ENCODE measurements around the gene DNAJB12.

- no peak for TF ChIP-seq CTCF (IDR thresholded peaks at IDR 0.05; ENCODE audit: insufficient read depth, low read length, poor library complexity, severe bottlenecking)
- TF ChIP-seq EZH2phosphoT487 (conservative IDR thresholded peaks at IDR 0.05; ENCODE audit: low read length), result no peak
Observed at GRCh38 chr10:72356987-72357386, 2.3 kb upstream of the DNAJB12 start.
